Stimulated activated memory B cell treated with anti-CD40 and anti-IgM and Interleukin-4, amounts not matched to agents 10 μg/mL and 1 μg/mL and 100 μg/mL, for 72 hours (primary cell): ENCODE measurements around the gene ADNP2.

ENCODE experiments used
- ATAC-seq: fragments of 150-1000 bp; cut with Tn5 transposase; 2 replicates; pipeline ENCODE4 v1.10.0; 2021
- H3K27ac Mint-ChIP-seq: one replicate; pipeline ENCODE4 v1.8.0; 2022; ENCODE audit warnings: mild to moderate bottlenecking, mixed read lengths
- H3K27me3 Mint-ChIP-seq: one replicate; pipeline ENCODE4 v1.8.0; 2022; ENCODE audit warnings: mixed read lengths
- H3K36me3 Mint-ChIP-seq: one replicate; pipeline ENCODE4 v1.8.0; 2022; ENCODE audit warnings: mixed read lengths
- H3K4me1 Mint-ChIP-seq: one replicate; pipeline ENCODE4 v1.8.0; 2022; ENCODE audit warnings: mixed read lengths
- H3K4me3 Mint-ChIP-seq: one replicate; pipeline ENCODE4 v1.8.0; 2022; ENCODE audit warnings: mild to moderate bottlenecking, moderate library complexity, mixed read lengths
- H3K9me3 Mint-ChIP-seq: one replicate; pipeline ENCODE4 v1.8.0; 2022; ENCODE audit warnings: mixed read lengths

ADNP2 gene

DNA sequence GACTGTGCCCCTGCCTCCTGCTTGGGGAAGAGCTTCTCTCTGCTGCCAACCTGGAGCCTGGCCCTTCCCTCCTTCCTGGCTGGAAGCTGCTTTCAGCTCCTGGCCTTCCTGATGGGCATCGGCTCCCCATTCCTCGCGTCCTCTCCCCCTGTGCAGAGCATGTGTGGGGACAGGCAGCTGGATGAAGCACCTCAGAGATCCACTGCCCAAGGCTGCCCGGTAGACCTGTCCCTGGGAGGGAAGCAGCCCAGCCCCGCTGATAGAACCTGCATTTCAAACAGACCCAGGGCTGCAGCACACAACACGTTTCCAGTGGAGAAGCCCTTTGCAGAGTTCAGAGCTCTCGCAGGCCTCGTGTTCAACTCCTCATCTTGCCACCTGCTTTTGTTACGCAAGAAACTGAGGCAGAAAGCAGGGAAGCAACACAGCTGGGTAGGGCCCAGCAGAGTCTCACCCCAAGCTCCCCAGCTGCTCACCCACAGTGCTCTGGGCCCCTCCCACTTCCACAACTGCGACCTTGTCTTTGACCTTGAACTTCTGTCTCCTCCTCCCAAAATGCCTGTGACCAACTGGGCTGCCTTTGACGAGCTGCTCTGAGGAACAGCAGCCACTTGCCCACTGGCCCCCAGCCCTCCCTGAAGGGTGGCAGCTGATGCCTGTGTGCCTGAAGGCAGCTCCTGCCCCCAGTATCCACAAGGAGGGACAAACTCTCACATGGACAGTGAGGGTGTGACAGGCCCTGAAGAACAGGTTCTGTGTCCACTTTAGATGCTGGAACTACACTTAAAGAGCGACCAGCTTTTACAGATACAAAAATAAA is 72.8 kb downstream of the ADNP2 start:
- Mint-ChIP-seq H3K36me3 (no peaks in the 10 kb centered on the region), H3K27ac (no peak overlapping the region)

GRCh38 chr18:80182855-80183254 is 73.8 kb downstream of the ADNP2 start:
- no peak for ATAC-seq
- Mint-ChIP-seq H3K4me3 (no peak overlapping the region), H3K9me3 (peaks cover 9% of the 10 kb centered on the region), H3K27me3 (peaks cover 66% of the 10 kb centered on the region), H3K36me3 (no peaks in the 10 kb centered on the region), H3K27ac (no peak overlapping the region), H3K4me1 (peaks cover 12% of the 10 kb centered on the region)

More for the DNA sequence above, 72.8 kb downstream of the ADNP2 start:
- Mint-ChIP-seq H3K4me3 (no peak overlapping the region), H3K27me3 (peaks cover 66% of the 10 kb centered on the region), H3K9me3 (peaks cover 18% of the 10 kb centered on the region), H3K4me1 (peaks cover 12% of the 10 kb centered on the region)
- no peak for ATAC-seq

DNA sequence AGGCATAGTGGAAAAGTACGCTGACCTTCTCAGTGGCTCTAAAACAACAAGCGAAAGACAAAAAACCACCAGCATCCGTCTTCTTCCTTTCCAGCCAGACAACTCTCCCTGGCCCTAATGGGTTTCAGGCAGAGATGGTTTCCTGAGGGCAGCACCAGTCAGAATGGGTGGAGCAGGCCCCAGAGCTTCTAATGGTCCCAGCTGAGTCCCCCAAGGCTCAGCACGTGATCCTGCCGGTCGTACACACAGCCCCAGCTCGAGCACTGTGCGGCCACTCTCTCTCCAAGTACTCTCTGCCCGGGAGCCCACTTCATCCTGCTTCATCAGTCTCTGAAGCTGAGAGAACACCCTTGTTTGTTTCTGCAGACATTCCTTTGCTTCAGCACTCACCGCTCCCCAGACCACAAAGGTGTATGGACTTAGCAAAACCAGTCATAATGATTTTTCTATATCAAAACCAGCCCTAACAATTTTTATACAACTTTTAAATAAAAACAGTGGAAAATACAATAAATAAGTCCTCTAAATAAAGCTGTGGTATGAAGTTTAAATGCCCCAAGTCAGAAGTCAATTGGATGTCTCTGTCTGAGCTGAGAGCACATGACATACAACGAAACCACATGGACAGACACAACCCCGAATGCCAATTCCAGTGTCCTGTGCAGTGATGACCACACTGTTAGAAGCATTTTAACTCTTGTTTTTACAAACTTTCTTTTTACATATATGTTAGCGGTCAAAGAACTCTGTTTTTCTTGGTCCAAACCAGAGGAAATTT is 74.4 kb downstream of the ADNP2 start:
- H3K27me3 Mint-ChIP-seq = peaks cover 66% of the 10 kb centered on the region
- no peak for ATAC-seq
- H3K9me3 Mint-ChIP-seq = peaks cover 9% of the 10 kb centered on the region
- H3K4me3 Mint-ChIP-seq = no peak overlapping the region
- H3K4me1 Mint-ChIP-seq = peaks cover 11% of the 10 kb centered on the region
- H3K36me3 Mint-ChIP-seq = no peaks in the 10 kb centered on the region
- H3K27ac Mint-ChIP-seq = no peak overlapping the region

DNA sequence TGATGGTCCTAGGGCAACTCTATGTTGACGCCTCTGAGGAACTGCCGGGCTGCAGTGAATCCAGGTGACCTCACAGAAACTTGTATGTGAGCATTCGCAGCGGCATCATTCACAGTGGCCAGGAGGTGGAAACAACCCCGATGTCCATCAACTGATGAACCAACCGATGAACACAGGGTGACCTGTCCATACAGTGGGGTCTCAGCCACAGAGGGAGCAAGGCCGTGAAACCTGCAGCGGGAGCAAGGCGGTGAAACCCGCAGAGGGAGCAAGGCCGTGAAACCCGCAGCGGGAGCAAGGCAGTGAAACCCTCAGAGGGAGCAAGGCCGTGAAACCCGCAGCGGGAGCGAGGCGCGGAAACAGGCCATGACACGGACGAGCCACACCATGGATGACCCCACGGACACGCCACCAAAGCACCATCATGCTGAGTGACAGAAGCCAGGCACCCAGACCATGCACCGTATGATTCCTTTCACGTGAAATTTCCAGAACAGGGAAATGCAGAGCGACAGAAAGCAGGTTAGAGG is 75.2 kb downstream of the ADNP2 start:
- Mint-ChIP-seq H3K36me3 (no peaks in the 10 kb centered on the region), H3K4me1 (peaks cover 6% of the 10 kb centered on the region), H3K27me3 (peaks cover 66% of the 10 kb centered on the region), H3K4me3 (no peak overlapping the region), H3K9me3 (peaks cover 9% of the 10 kb centered on the region), H3K27ac (no peak overlapping the region)
- ATAC-seq = no peak

DNA sequence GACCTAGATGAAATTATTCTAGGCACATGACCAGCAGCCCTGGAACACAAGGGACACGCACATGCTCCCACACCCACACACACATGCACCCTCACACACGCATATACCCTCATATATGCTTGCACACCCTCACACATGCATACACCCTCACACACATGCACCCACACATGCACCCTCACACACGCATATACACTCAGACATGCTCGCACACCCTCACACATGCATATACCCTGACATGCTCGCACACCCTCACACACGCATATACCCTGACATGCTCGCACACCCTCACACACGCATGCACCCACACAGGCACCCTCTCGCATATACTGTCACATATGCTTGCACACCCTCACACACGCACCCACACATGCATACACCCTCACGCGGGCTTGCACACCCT is 76.5 kb downstream of the ADNP2 start:
- Mint-ChIP-seq H3K4me3 (no peak overlapping the region), H3K36me3 (no peaks in the 10 kb centered on the region), H3K9me3 (peaks cover 9% of the 10 kb centered on the region), H3K27ac (no peak overlapping the region), H3K4me1 (no peaks in the 10 kb centered on the region), H3K27me3 (peaks cover 66% of the 10 kb centered on the region)
- no peak for ATAC-seq

GRCh38 chr18:80187956-80188642 is 79.0 kb downstream of the ADNP2 start:
- Mint-ChIP-seq H3K4me1 (peaks cover 5% of the 10 kb centered on the region), H3K36me3 (no peaks in the 10 kb centered on the region), H3K4me3 (no peak overlapping the region), H3K27me3 (peaks cover 69% of the 10 kb centered on the region), H3K9me3 (peaks cover 9% of the 10 kb centered on the region), H3K27ac (no peak overlapping the region)
- no peak for ATAC-seq

GRCh38 chr18:80188643-80189530 is 79.8 kb downstream of the ADNP2 start:
- Mint-ChIP-seq H3K27me3 (peaks cover 76% of the 10 kb centered on the region), H3K27ac (no peak overlapping the region), H3K4me1 (peaks cover 5% of the 10 kb centered on the region), H3K9me3 (peaks cover 9% of the 10 kb centered on the region), H3K4me3 (no peak overlapping the region), H3K36me3 (no peaks in the 10 kb centered on the region)
- no peak for ATAC-seq

- peaks cover 80% of the 10 kb centered on the region for H3K27me3 Mint-ChIP-seq
- ATAC-seq = no peak
- peaks cover 9% of the 10 kb centered on the region for H3K9me3 Mint-ChIP-seq
- H3K4me3 Mint-ChIP-seq = no peak overlapping the region
- peaks cover 5% of the 10 kb centered on the region for H3K4me1 Mint-ChIP-seq
- no peak overlapping the region for H3K27ac Mint-ChIP-seq
- H3K36me3 Mint-ChIP-seq = no peaks in the 10 kb centered on the region
Measured at GRCh38 chr18:80189531-80189865, 80.4 kb downstream of the ADNP2 start.
